Upper lobe of left lung (tissue), 4 donors: Measurements from ENCODE around the gene RAC3.

Source experiments
- EP300 ChIP-seq, 4 donors: sonication (generic); formaldehyde crosslinking; IDR thresholded peaks; one replicate each; pipeline ENCODE4 v1.5.1; 2017; ENCODE audit warnings: antibody characterized with exemption in 4 of 4, control low read depth in 2 of 4
- POLR2A ChIP-seq, 4 donors: fragments of 450-650 bp; IDR thresholded peaks; one replicate each; pipeline ENCODE4 v1.5.1; 2016 to 2017; ENCODE audit warnings: antibody characterized with exemption in 4 of 4, mild to moderate bottlenecking in 2 of 4
- POLR2AphosphoS5 ChIP-seq, 2 donors: sonication (generic); formaldehyde crosslinking; IDR thresholded peaks; one replicate each; pipeline ENCODE4 v1.5.1; 2017; ENCODE audit warnings: antibody characterized with exemption in 2 of 2
- TF ChIP-seq, protein P1 (sequence below), 6 experiments: fragments of 450-650 bp in 4 of 6; fragments of 200-600 bp in 2 of 6; sonication (generic) in 2 of 6; IDR thresholded peaks; one replicate each; pipeline ENCODE4 v1.5.1; 2016 to 2019; ENCODE audit warnings: antibody characterized with exemption in 6 of 6

DNA sequence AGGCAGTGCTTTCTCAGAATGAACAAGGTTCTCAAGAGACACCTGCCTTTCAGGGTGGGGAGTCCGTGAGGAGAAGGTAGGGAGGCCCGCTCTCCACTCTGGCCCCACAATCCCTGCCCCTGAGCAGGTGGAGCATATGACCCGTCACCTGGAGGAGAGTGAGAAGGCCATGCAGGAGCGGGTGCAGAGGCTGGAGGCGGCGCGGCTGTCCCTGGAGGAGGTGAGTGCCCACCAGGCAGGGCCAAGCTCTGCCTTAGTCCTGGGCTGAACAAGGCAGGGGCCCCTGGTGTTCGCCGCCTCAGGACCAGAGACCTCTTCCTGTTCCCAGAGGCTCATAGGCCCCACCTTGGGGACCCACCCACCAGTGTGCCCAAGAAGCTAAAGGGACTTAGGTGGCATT lies 2.5 kb upstream of the RAC3 start:
- TF ChIP-seq POLR2A (IDR thresholded peaks at IDR 0.05) (no peak), POLR2AphosphoS5 (IDR thresholded peaks at IDR 0.05) (no peak), EP300 (IDR thresholded peaks at IDR 0.05) (no peak)
- TF ChIP-seq, protein P1, sequence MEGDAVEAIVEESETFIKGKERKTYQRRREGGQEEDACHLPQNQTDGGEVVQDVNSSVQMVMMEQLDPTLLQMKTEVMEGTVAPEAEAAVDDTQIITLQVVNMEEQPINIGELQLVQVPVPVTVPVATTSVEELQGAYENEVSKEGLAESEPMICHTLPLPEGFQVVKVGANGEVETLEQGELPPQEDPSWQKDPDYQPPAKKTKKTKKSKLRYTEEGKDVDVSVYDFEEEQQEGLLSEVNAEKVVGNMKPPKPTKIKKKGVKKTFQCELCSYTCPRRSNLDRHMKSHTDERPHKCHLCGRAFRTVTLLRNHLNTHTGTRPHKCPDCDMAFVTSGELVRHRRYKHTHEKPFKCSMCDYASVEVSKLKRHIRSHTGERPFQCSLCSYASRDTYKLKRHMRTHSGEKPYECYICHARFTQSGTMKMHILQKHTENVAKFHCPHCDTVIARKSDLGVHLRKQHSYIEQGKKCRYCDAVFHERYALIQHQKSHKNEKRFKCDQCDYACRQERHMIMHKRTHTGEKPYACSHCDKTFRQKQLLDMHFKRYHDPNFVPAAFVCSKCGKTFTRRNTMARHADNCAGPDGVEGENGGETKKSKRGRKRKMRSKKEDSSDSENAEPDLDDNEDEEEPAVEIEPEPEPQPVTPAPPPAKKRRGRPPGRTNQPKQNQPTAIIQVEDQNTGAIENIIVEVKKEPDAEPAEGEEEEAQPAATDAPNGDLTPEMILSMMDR (IDR thresholded peaks at IDR 0.05), result no peak
